ENCODE measurements around the gene KCTD16. TPM values are rescaled to one million over a fixed set of nuclear protein-coding genes. Genes with fewer than 3 reads are reported as not detected.

KCTD16 gene
- total RNA-seq, 1 experiment from 2014 or later, result 0.14 TPM

GRCh38 chr5:144416196-144416595, 245.5 kb downstream of the KCTD16 start:
- CTCF ChIA-PET, result no interaction called here
- Mint-ChIP-seq H3K36me3 (ENCODE audit: insufficient read depth, unreplicated experiment) (no peaks in the 10 kb centered on the region), H3K9me3 (ENCODE audit: low read depth, unreplicated experiment) (peaks cover 3% of the 10 kb centered on the region), H3K27me3 (ENCODE audit: unreplicated experiment) (no peaks in the 10 kb centered on the region), H3K4me1 (ENCODE audit: low read depth, unreplicated experiment) (no peaks in the 10 kb centered on the region), H3K27ac (ENCODE audit: unreplicated experiment) (no peak overlapping the region), H3K4me3 (ENCODE audit: low read depth, unreplicated experiment) (no peak overlapping the region)
- intact Hi-C loops (cut with micrococcal nuclease; ENCODE audit: unreplicated experiment), result no loop called here
- BruUV-seq (replicated peaks), result no TSS peak
- DNase-seq, result no peak
- no peak for TF ChIP-seq CTCF (IDR thresholded peaks at IDR 0.05; ENCODE audit: unreplicated experiment)

GRCh38 chr5:144418719-144419118, 248.0 kb downstream of the KCTD16 start:
- TF ChIP-seq CTCF (IDR thresholded peaks at IDR 0.05; ENCODE audit: unreplicated experiment), result no peak
- BruUV-seq (replicated peaks), result no TSS peak
- Mint-ChIP-seq H3K4me1 (ENCODE audit: low read depth, unreplicated experiment) (no peaks in the 10 kb centered on the region), H3K4me3 (ENCODE audit: low read depth, unreplicated experiment) (no peak overlapping the region), H3K27ac (ENCODE audit: unreplicated experiment) (no peak overlapping the region), H3K9me3 (ENCODE audit: low read depth, unreplicated experiment) (no peaks in the 10 kb centered on the region), H3K27me3 (ENCODE audit: unreplicated experiment) (no peaks in the 10 kb centered on the region), H3K36me3 (ENCODE audit: insufficient read depth, unreplicated experiment) (no peaks in the 10 kb centered on the region)
- CTCF ChIA-PET, result no interaction called here
- intact Hi-C loops (cut with micrococcal nuclease; ENCODE audit: unreplicated experiment), result no loop called here
- no peak for DNase-seq

GRCh38 chr5:144421411-144421810, 250.7 kb downstream of the KCTD16 start:
- CTCF ChIA-PET, result no interaction called here
- no peaks in the 10 kb centered on the region for H3K9me3 Mint-ChIP-seq (ENCODE audit: low read depth, unreplicated experiment)
- no TSS peak for BruUV-seq (replicated peaks)
- H3K27ac Mint-ChIP-seq (ENCODE audit: unreplicated experiment), result no peak overlapping the region
- H3K4me3 Mint-ChIP-seq (ENCODE audit: low read depth, unreplicated experiment), result no peak overlapping the region
- intact Hi-C loops (cut with micrococcal nuclease; ENCODE audit: unreplicated experiment), result no loop called here
- no peaks in the 10 kb centered on the region for H3K27me3 Mint-ChIP-seq (ENCODE audit: unreplicated experiment)
- no peaks in the 10 kb centered on the region for H3K36me3 Mint-ChIP-seq (ENCODE audit: insufficient read depth, unreplicated experiment)
- DNase-seq, result no peak
- H3K4me1 Mint-ChIP-seq (ENCODE audit: low read depth, unreplicated experiment), result no peaks in the 10 kb centered on the region
- no peak for TF ChIP-seq CTCF (IDR thresholded peaks at IDR 0.05; ENCODE audit: unreplicated experiment)

- Mint-ChIP-seq H3K27ac (ENCODE audit: unreplicated experiment) (no peak overlapping the region), H3K4me1 (ENCODE audit: low read depth, unreplicated experiment) (no peaks in the 10 kb centered on the region), H3K9me3 (ENCODE audit: low read depth, unreplicated experiment) (no peaks in the 10 kb centered on the region), H3K4me3 (ENCODE audit: low read depth, unreplicated experiment) (no peak overlapping the region), H3K36me3 (ENCODE audit: insufficient read depth, unreplicated experiment) (no peaks in the 10 kb centered on the region), H3K27me3 (ENCODE audit: unreplicated experiment) (no peaks in the 10 kb centered on the region)
- CTCF ChIA-PET, result no interaction called here
- BruUV-seq (replicated peaks), result no TSS peak
- intact Hi-C loops (cut with micrococcal nuclease; ENCODE audit: unreplicated experiment), result no loop called here
- no peak for DNase-seq
- TF ChIP-seq CTCF (IDR thresholded peaks at IDR 0.05; ENCODE audit: unreplicated experiment), result no peak
Observed at GRCh38 chr5:144422018-144422727, 251.5 kb downstream of the KCTD16 start.

Data from Calu3 (cell line).